ENCODE data around the gene FDX1.

DNA sequence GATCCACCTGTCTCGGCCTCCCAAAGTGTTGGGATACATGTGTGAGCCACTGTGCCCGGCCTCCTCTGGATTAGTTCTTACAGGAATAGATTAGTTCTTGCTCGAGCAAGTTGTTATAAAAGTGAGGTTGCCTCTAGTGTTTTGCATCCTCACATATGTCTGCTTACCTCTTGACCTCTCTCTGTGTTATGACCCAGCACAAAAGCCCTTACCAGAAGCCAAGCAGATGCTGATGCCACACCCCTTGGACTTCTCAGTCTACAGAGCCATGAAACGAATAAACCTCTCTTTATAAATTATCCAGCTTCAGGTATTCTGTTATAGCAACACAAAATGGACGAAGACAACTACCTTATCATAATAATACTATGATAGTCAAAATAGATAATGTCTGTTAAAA, 22.4 kb upstream of the FDX1 start:
- TF ChIP-seq ZNF598 (CRISPR knock-in tag; IDR thresholded peaks at IDR 0.05; ENCODE audit: borderline replicate concordance): no peak
- no peak for TF ChIP-seq SP2 (CRISPR knock-in tag; IDR thresholded peaks at IDR 0.05)
- no peak for TF ChIP-seq BHLHE40 (IDR thresholded peaks at IDR 0.05; ENCODE audit: low read length)
- no peak for TF ChIP-seq STAT5B (CRISPR knock-in tag; IDR thresholded peaks at IDR 0.05)
- no peak for TF ChIP-seq ZNF337 (CRISPR knock-in tag; IDR thresholded peaks at IDR 0.05; ENCODE audit: borderline replicate concordance, low read depth)
- TF ChIP-seq ZNF224 (CRISPR knock-in tag; IDR thresholded peaks at IDR 0.05): no peak

All from HepG2 (cell line).